T-cell (primary cell): ENCODE data around the gene STK35. TPM values are rescaled to one million over a fixed set of nuclear protein-coding genes. Genes with fewer than 3 reads are reported as not detected.

Experiments
- ATAC-seq, 4 experiments: fragments of 200-7000 bp in 3 of 4; fragments of 150-1000 bp in 1 of 4; cut with Tn5 transposase; replicated peaks in 1 of 4; 1 replicate in 3 of 4; 2 replicates in 1 of 4; pipeline ENCODE4 v1.10.0; 2021; ENCODE audit warnings: moderate library complexity in 3 of 4, mild to moderate bottlenecking in 2 of 4, moderate number of reproducible peaks in 1 of 4
- CTCF ChIA-PET, 2 donors: fragments of 300-600 bp; sonication (Branson Sonifier 250); formaldehyde crosslinking; loops; one replicate each; lab custom pipeline; 2022; ENCODE audit warnings: antibody characterized with exemption in 2 of 2; lab: Charles Lee
- POLR2A ChIA-PET, 2 donors: fragments of 300-600 bp; sonication (Branson Sonifier 250); formaldehyde crosslinking; loops; one replicate each; lab custom pipeline; 2022; ENCODE audit warnings: antibody characterized with exemption in 2 of 2; lab: Charles Lee
- DNase-seq, 35 experiments: peaks; one replicate each; pipeline versions ENCODE4 v3.0.0 to v3.0.0-alpha.2; 2013 to 2023
- H3K27ac ChIP-seq: one replicate; pipeline ENCODE4 v1.5.1; 2013; ENCODE audit warnings: low read length
- H3K27me3 ChIP-seq, 2 experiments: replicated peaks in 1 of 2; 1 replicate in 1 of 2; 2 replicates in 1 of 2; pipeline versions ENCODE4 v1.6.1 to v1.7.0; 2013; ENCODE audit warnings: low read length in 1 of 2, mixed read lengths in 1 of 2; ENCODE audit not compliant: control insufficient read depth in 2 of 2, insufficient read depth in 2 of 2; ENCODE audit errors: extremely low read depth in 1 of 2
- H3K36me3 ChIP-seq, 2 donors: 1 replicate in 1 of 2; 2 replicates in 1 of 2; pipeline versions ENCODE4 v1.6.1 to v1.7.0; 2013; ENCODE audit warnings: low read length in 1 of 2; ENCODE audit not compliant: control insufficient read depth in 2 of 2, insufficient read depth in 1 of 2; ENCODE audit errors: extremely low read depth in 1 of 2
- H3K4me1 ChIP-seq, 2 experiments: 1 replicate in 1 of 2; 2 replicates in 1 of 2; pipeline versions ENCODE4 v1.6.1 to v1.7.0; 2013; ENCODE audit warnings: low read length in 2 of 2, mixed read lengths in 1 of 2; ENCODE audit not compliant: insufficient read depth in 2 of 2, control insufficient read depth in 1 of 2; ENCODE audit errors: extremely low read depth in 1 of 2
- H3K4me3 ChIP-seq, 2 donors: 1 replicate in 1 of 2; 2 replicates in 1 of 2; pipeline versions ENCODE4 v1.5.1 to v1.7.0; 2013; ENCODE audit warnings: mild to moderate bottlenecking in 2 of 2, low read length in 1 of 2, moderate library complexity in 1 of 2; ENCODE audit not compliant: control insufficient read depth in 1 of 2; ENCODE audit errors: extremely low read depth in 1 of 2
- H3K9me3 ChIP-seq: 2 replicates; pipeline ENCODE4 v1.7.0; 2013
- H3K27ac Mint-ChIP-seq, 2 donors: one replicate each; pipeline ENCODE4 v1.8.0; 2020 to 2021; ENCODE audit warnings: mild to moderate bottlenecking in 2 of 2, mixed read lengths in 2 of 2
- H3K27me3 Mint-ChIP-seq, 2 donors: one replicate each; pipeline ENCODE4 v1.8.0; 2021 to 2022; ENCODE audit warnings: mixed read lengths in 2 of 2
- H3K36me3 Mint-ChIP-seq: one replicate; pipeline ENCODE4 v1.8.0; 2021; ENCODE audit warnings: mixed read lengths
- H3K4me1 Mint-ChIP-seq, 3 donors: one replicate each; pipeline ENCODE4 v1.8.0; 2020 to 2022; ENCODE audit warnings: mixed read lengths in 3 of 3, mild to moderate bottlenecking in 1 of 3
- H3K4me3 Mint-ChIP-seq, 3 donors: one replicate each; pipeline ENCODE4 v1.8.0; 2020 to 2022; ENCODE audit warnings: mild to moderate bottlenecking in 3 of 3, mixed read lengths in 3 of 3, moderate library complexity in 3 of 3
- H3K9me3 Mint-ChIP-seq, 3 donors: one replicate each; pipeline ENCODE4 v1.8.0; 2020 to 2022; ENCODE audit warnings: mixed read lengths in 3 of 3
- WGBS: methylation state at CpG from one replicate; pipeline ENCODE4 v1.1.5; 2013; ENCODE audit warnings: missing lambda C conversion rate; ENCODE audit not compliant: insufficient coverage; 5-methylcytosine and 5-hydroxymethylcytosine counted together
- total RNA-seq, 35 experiments: library from RNA in 6 of 35; stranded (reverse) in 6 of 35; fragments of 120-200 nt in 1 of 35; gene quantifications; one replicate each; pipeline versions ENCODE4 v1.2.1 to v1.2.4 and lab custom pipeline; 2013 to 2026

STK35 gene
- total RNA-seq, 5 donors from 2014 or later (not counting 1 experiment from before 2014, with no cell fraction given): 16.2 to 20.6 (median 19.3) TPM

DNA sequence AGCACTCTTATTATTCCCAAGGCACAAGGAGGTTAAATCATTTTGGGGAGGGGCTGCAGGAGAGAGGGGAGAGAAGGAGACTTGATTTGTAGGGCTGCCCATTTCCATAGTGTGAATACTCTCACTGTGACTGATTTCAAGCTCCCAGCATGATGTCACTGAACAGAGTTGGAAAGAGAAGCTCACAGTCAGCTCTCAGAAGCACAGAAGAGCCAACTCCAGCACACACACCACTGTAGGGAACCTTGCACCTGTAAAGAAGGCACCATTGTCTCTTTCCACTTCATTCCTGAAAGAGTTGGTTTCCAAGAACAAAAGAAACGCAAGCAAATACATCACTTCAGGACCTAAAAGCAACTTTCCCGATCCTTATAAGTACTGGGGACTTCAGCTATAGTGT, 12.7 kb upstream of the STK35 start:
- DNase-seq (no peak), ATAC-seq (no peak)
- Histone ChIP-seq H3K36me3 (no peaks in the 10 kb centered on the region), H3K4me3 (no peak overlapping the region), H3K27me3 (peaks cover 0 to 12% of the 10 kb centered on the region in 2 experiments), H3K27ac (no peak overlapping the region), H3K9me3 (no peaks in the 10 kb centered on the region), H3K4me1 (no peaks in the 10 kb centered on the region)
- Mint-ChIP-seq H3K36me3 (no peaks in the 10 kb centered on the region), H3K4me1 (peaks cover 0 to 4% (median 0%) of the 10 kb centered on the region in 3 donors), H3K27ac (no peak overlapping the region), H3K9me3 (no peaks in the 10 kb centered on the region), H3K4me3 (no peak overlapping the region), H3K27me3 (peaks cover 37% of the 10 kb centered on the region in 2 donors)
- POLR2A ChIA-PET: no interaction called here
- CTCF ChIA-PET: no interaction called here
- 83% methylated on average over 2 of the region's 2 CpGs for WGBS

DNA sequence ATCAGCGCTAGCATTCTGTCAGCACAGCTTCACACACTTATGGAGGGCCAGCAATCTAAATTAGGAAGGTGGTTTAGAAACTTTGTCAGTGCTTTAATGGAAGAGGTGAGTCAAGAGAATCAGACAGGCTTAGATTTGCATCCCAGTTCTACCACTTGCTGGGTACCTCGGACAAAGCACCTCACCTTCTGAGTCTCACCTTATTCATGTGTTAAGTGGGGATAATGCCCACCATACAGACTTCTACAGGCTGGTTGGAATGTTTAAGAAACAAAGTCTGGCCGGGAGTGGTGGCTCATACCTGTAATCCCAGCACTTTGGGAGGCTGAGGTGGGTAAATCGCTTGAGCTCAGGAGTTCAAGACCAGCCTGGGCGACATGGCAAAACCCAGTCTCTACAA, 12.2 kb upstream of the STK35 start:
- Mint-ChIP-seq H3K27ac (no peak overlapping the region), H3K27me3 (peaks cover 39% of the 10 kb centered on the region in 2 donors), H3K4me1 (peaks cover 0 to 4% (median 0%) of the 10 kb centered on the region in 3 donors), H3K36me3 (no peaks in the 10 kb centered on the region), H3K4me3 (no peak overlapping the region), H3K9me3 (no peaks in the 10 kb centered on the region)
- CTCF ChIA-PET: no interaction called here
- no peak for DNase-seq
- Histone ChIP-seq H3K36me3 (no peaks in the 10 kb centered on the region), H3K4me1 (no peaks in the 10 kb centered on the region), H3K9me3 (no peaks in the 10 kb centered on the region), H3K27me3 (peaks cover 0 to 18% of the 10 kb centered on the region in 2 experiments), H3K27ac (no peak overlapping the region), H3K4me3 (no peak overlapping the region)
- no peak for ATAC-seq
- WGBS: 78% methylated on average over 3 of the region's 5 CpGs
- POLR2A ChIA-PET: no interaction called here

DNA sequence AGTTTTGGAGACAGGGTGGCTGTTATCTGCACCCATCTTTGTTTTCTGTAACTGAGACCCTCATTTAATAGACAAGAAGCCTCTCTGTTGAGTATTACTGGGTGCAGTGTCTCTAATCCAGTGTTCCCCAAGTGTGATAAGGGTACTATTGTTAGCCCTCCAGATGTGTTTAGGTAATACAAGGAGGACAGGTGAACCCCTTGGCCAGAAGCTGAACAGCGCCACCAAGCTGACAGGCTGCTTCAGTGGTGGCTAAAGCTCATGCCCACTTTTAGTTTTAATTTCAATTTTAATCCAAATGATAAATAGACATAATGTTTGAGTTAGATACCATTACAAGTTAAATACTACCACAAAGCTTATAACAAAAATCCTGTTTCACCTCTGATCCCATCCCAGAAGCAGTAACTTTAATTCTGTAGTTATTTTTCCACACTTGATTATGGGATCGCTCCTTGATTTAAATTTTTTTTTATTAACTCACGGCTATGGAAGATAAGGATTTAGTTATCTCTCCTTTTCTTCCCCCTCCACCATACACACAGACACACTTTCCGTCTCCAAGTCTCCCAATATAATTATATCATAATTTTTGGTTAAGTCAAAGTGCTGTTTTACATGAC, 8.4 kb upstream of the STK35 start:
- POLR2A ChIA-PET: interaction anchor here in 1 of 2 donors (0.6 kb wide), 1 partner anchor 40 kb away, joined by 5 read pairs; no protein-coding TSS in a partner anchor
- no peak overlapping the region for H3K4me3 Mint-ChIP-seq

DNA sequence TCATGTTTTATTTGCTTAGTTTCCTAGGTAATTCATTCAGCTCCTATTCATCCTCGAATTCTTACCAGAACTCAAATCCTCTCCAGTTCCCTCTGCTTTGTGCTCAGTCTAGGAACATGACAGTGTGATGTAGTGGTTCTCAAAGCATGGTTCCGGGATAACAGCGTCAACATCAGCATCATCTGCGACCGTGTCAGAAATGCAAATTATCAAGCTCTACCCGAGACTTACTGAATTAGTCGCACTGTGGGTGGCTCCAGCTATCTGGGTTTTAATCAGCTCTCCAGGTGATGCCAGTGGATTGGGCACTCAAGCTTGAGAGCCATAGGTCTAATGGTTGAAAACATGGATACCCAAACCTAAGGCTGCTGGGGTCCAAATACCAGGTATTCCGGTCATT, 7.7 kb upstream of the STK35 start:
- POLR2A ChIA-PET: no interaction called here
- peaks cover 4 to 19% of the 10 kb centered on the region in 2 experiments for H3K27me3 ChIP-seq
- H3K27ac ChIP-seq: no peak overlapping the region
- WGBS: 32% methylated on average over 7 of the region's 8 CpGs
- no peak overlapping the region for H3K27ac Mint-ChIP-seq
- no peak overlapping the region for H3K4me3 Mint-ChIP-seq
- H3K36me3 Mint-ChIP-seq: no peaks in the 10 kb centered on the region
- no peaks in the 10 kb centered on the region for H3K4me1 ChIP-seq
- ATAC-seq (no peak), DNase-seq (no peak)
- H3K9me3 Mint-ChIP-seq: no peaks in the 10 kb centered on the region
- peaks cover 31 to 34% of the 10 kb centered on the region in 2 donors for H3K27me3 Mint-ChIP-seq
- H3K4me3 ChIP-seq: no peak overlapping the region
- no peaks in the 10 kb centered on the region for H3K9me3 ChIP-seq
- H3K4me1 Mint-ChIP-seq: peaks cover 0 to 4% (median 0%) of the 10 kb centered on the region in 3 donors
- CTCF ChIA-PET: interaction anchor here in 1 of 2 donors (0.6 to 1.1 kb wide), 3 partner anchors 9 to 125 kb away, joined by 3 read pairs; no protein-coding TSS in a partner anchor
- no peaks in the 10 kb centered on the region for H3K36me3 ChIP-seq

More for the DNA sequence above, 8.4 kb upstream of the STK35 start:
- H3K9me3 Mint-ChIP-seq: no peaks in the 10 kb centered on the region
- CTCF ChIA-PET: interaction anchor here in 1 of 2 donors (0.6 to 1.1 kb wide), 3 partner anchors 10 to 124 kb away, joined by 3 read pairs; no protein-coding TSS in a partner anchor
- WGBS: no CpG with 5 or more reads among the region's 4 CpGs
- no peaks in the 10 kb centered on the region for H3K36me3 Mint-ChIP-seq
- peaks cover 0 to 4% (median 0%) of the 10 kb centered on the region in 3 donors for H3K4me1 Mint-ChIP-seq
- H3K27me3 Mint-ChIP-seq: peaks cover 35 to 39% of the 10 kb centered on the region in 2 donors
- Histone ChIP-seq H3K4me1 (no peaks in the 10 kb centered on the region), H3K4me3 (no peak overlapping the region), H3K27ac (no peak overlapping the region), H3K27me3 (peaks cover 4 to 19% of the 10 kb centered on the region in 2 experiments), H3K9me3 (no peaks in the 10 kb centered on the region), H3K36me3 (no peaks in the 10 kb centered on the region)
- peak in 2 of 4 experiments; percentile 45 to 64 for ATAC-seq
- no peak overlapping the region for H3K27ac Mint-ChIP-seq
- DNase-seq: peak in 13 of 35 experiments; percentile 7 to 39 (median 16)

DNA sequence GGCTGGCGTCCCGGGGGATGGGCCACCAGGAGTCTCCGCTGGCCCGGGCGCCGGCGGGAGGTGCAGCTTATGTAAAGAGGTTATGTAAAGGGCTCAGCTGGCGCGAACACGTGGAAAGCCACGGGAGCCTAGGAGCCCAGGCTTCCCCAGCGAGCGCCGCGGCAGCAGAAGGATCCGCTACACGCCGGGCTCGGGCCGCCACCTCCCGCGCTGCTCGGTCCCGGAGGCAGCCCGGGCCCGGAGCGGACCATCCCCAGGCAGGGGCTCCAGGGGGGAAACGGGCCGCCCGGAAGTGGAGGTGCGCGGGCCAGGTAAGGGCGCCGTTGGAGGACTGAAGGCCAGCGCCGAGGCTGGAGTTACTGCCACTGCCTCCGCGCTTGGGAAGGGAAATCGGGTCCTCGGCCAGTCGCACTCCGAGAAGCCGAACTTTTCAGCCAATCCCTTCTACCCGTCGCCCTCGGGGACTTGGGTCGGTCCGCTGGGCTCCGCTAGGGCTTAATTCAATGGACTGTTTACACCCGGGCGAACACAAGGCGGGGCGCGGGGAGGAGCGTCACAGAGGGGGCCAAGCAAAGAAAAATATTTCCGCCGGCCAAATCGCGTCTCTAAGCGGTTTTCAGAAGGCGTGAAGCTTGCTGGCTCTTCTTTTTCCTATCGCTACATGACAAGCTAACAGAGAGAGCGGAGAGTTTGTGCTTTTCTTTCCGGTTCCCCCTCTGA, 398 bp downstream of the STK35 start:
- CTCF ChIA-PET: no interaction called here
- Histone ChIP-seq H3K4me3 (peak overlapping the region; percentile 87 to 95), H3K27ac (peak overlapping the region; percentile 100), H3K9me3 (no peaks in the 10 kb centered on the region), H3K36me3 (peaks cover under 1 to 2% of the 10 kb centered on the region in 2 donors), H3K4me1 (peaks cover 27 to 34% of the 10 kb centered on the region in 2 experiments), H3K27me3 (no peaks in the 10 kb centered on the region)
- DNase-seq (peak; percentile 72 to 93 (median 86)), ATAC-seq (peak; percentile 78 to 83 (median 81))
- Mint-ChIP-seq H3K27me3 (no peaks in the 10 kb centered on the region), H3K9me3 (no peaks in the 10 kb centered on the region), H3K4me1 (peaks cover 45 to 55% (median 52%) of the 10 kb centered on the region in 3 donors), H3K4me3 (peak overlapping the region; percentile 89 to 91 (median 91)), H3K27ac (peak overlapping the region; percentile 100), H3K36me3 (peaks cover 15% of the 10 kb centered on the region)
- POLR2A ChIA-PET: interaction anchor here (0.6 to 1.6 kb wide), 3 partner anchors 369 to 877 kb away, joined by 3 to 6 read pairs (median 3); partner anchors contain the start of genes EBF4 (in 1 of the 2) and SNRPB (in 1 of the 2)
- WGBS: under 1% methylated on average over 62 of the region's 64 CpGs
